ENCODE results near the gene LYPD6B.
A peak's percentile ranks its signal among the peaks of the same experiment; 100 is the strongest.

The LYPD6B gene

GRCh38 chr2:149167001-149167780, 128.7 kb downstream of the LYPD6B start:
- peak; percentile 8 for DNase-seq

DNA sequence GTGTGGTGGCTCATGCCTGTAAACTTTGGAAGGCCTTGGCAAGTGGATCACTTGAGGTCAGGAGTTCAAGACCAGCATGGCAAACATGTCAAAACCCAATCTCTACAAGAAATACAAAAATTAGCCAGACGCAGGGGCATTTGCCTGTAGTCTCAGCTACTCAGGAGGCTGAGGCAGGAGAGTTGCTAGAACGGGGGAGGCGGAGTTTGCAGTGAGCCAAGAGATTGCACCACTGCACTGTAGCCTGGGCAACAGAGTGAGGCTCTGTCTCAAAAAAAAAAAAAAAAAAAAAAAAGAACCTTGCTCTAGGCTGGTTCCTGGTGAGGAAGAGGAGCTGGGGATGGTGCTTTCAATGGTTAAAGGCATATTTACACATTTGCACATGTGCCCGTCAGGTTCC, 129.4 kb downstream of the LYPD6B start:
- DNase-seq, result no peak

- no peak for DNase-seq
These were observed 131.2 kb downstream of the LYPD6B start for GRCh38 chr2:149169656-149170055.

DNA sequence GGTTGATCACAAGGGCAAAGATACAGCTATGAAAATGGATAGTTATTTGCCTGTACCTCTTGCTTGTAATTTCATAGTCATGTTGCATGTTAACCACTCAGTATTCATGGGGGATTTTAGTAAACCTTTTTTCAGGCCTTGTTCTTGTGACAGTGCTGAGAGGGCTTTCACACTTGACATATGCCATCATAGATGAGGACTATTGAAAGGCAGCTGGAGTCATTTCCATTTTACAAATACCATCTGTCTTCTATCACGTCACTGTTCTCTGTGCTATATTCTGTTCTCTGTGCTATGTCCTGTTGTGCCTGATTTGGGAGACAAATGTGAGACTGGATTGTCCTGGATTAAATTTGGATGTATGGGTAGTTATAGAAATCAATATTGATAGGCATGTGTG, 131.7 kb downstream of the LYPD6B start:
- no peak for DNase-seq

DNA sequence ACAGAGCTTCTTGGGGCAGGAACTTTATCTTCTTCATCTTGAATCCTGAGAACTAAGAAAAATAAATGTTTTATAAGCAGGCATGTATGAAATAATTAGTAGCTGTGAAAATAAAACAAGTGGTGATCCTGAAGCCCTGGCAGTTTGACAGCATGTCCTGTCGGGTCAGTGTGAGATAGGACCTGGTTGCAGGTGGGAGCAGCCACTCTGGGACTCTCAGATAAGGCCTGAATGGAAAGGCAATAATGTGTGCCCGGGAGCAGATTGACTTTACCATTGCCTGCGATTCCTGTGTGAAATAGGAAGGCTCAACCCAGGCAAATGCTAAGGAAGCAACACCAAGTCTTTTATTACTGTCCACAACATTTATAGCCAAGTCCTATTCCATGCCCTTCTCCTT, 132.4 kb downstream of the LYPD6B start:
- DNase-seq, result no peak

DNA sequence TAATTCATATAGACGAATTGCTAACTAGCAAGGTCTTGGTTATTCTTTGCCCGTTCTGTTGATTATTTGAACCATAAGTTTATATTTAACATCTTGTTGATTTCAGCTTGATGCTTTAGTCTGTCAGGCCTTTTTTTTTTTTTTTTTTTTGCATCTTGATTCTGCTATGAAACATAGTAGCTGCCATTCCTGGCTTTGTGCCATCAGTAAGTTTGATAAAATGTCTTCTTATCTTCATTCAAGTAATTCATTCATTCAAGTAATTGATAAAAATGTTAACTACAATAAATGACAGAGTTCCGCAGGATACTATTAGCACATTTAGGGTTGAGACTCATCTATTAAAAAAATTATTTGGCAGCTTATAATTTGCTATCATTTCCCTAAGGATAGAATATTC, 134.7 kb downstream of the LYPD6B start:
- no peak for DNase-seq

DNA sequence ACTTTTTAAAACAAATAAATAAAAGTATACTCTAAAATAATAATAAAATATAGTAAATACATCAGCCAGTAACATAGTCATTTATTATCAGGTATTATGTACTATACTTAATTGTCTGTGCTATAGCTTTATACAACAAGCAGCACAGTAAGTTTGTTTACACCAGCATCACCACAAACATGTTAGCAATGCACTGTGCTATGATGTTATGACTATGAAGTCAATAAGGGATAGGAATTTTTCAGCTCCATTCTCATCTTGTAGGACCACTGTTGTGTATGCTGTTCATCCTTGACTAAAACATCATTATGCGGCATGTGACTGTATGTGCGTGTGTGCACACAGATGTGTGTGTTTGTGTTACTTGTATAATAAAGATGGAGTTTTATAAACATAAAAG, 137.5 kb downstream of the LYPD6B start:
- no peak for DNase-seq

DNA sequence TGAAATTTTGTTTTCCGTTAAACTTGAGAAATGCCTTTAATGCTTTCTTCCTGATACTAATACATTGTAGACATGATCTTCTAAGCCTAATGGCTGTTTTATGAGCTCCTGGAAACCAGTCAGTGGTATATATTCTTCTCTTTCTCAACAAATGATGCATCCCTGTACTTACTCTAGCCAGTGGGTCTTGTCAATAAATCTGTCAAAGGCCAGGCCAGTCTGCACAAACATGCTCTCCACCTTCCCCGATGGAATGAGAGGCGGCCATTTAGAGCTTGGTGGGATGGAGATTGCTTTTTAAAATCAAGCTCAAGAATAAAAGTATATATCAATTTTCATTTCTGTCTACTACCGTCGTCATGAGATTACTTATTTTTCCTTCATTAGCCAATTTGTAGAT, 140.1 kb downstream of the LYPD6B start:
- DNase-seq, result no peak

DNA sequence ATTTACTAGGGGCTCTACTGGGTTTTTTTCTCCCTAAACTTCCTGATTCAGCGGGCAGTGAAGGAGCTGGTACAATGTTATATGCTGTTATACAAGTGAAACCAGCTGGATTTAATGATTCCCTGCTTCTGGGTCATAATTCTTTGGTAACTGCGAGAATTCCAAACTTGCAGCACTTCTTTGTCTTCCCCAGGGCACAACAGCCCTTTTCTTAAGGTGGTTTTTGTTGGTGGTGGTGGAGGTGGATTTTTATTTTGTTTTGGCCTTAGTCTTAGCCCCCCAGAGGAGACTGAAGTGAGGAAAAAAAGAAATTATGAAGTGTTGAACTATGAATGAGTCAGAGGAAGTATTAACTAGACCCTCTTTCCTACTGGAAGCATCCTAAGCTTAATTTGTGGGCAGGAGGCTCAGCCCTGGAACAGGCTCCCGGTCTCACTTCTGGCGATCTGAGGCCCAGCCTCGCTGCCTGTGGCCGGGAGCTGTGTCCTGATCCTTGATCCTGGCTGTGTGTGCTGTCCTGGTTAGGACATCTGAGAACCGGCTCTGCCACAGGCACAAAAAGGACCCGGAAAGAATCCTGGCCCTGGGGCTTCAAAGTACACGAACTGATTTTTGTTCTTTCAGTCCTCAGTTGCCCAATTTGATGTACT, 141.9 kb downstream of the LYPD6B start:
- no peak for DNase-seq

GRCh38 chr2:149183187-149183586, 144.7 kb downstream of the LYPD6B start:
- DNase-seq, result no peak

DNA sequence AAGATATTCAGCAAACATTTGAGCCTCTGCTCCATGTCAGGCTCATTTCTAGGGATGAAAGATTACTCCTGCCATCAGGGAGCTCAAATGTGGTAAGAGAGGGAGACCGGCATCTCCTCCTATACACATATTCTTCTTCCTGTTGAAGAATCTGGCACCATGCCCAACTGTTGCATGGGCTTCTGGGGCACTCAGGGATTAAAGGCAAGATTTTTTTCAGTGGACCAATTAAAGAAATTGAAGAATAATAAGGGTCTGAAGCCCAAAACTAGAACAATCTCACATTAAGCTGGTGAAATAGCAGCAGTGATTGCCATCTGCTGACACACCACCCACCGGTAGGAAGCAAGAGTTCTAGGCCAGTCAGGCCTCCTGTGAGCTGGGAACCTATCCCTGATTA, 146.5 kb downstream of the LYPD6B start:
- DNase-seq, result no peak

- DNase-seq, result no peak
These were observed 147.5 kb downstream of the LYPD6B start for GRCh38 chr2:149185942-149186490.

GRCh38 chr2:149187057-149187456, 148.6 kb downstream of the LYPD6B start:
- no peak for DNase-seq

DNA sequence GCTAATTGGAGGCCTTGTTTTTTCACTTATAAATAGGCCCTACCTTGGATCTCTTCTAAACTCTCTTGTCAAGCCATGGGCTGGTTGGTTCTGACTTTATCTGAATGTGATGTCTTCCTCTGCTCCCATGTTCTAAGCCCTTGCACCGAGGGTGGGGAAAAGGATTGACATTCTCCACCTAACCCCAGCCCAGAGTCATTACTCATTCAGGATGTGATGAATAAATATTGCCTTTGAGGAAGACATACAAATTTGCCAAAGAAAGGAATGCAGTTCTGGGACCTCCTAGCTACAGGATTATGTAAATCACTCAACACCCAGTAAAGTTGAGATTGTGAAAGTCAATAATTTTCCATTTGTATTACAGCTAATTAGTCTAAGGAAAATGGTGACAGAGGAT, 149.8 kb downstream of the LYPD6B start:
- DNase-seq, result no peak

DNA sequence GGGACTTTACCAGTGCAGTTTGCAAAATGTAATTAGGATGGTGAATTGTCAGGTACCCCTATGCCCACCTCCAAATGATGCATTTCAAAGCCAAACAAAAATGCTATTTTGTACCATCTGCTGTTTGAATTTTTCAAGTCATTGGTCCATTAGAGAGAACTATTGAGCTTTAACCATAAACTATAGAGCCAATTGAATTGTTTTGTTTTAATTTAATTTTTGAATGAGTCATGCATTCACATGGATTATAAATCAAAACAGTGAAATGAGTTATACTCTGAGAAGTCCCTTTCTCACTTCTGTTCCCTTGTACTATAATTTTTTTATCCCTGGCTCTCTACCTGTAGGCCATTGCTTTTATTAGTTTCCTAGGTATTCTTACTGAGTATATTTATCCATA, 151.3 kb downstream of the LYPD6B start:
- no peak for DNase-seq

- no peak for DNase-seq
These were observed 153.4 kb downstream of the LYPD6B start for GRCh38 chr2:149191915-149192314.

DNA sequence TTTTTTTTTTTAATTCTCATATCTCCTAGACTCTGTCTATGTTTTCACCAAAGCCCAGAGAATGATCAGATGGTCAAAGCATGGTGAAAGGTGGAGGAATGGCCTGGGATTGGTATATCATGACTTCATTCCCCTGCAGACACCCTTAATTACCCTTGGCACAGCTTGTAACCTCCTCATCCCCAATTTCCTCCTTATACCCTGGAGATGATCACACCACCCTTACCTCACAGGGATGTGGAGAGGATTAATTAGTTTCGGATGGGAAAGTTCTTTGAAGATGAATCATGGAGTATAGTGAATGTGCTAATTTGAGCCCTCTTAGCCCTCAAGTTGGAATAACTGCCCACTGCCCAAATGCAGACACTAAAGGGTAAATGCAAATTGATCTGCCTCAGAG, 153.9 kb downstream of the LYPD6B start:
- no peak for DNase-seq

- DNase-seq, result no peak
These were observed 161.6 kb downstream of the LYPD6B start for GRCh38 chr2:149200109-149200520.

DNA sequence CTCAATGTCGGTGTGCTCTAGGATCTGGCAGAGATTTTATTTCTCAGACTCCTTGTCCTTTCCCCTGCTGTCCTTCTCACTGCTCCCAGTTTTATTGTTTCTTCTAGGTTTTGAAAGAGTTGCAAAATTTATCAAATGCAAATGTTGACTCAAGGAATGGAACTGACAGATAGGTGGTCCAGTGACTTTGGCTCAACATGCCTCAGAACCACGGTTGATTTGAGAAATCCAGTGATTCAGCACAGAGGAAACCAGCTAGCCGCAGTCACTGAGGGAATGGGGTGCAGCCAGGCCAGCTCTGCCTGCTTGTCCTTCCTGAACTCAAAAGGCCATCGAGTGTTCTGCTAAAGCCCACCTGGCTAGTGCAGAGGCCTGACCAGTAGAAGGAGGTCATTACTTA, 166.2 kb downstream of the LYPD6B start:
- DNase-seq, result no peak

DNA sequence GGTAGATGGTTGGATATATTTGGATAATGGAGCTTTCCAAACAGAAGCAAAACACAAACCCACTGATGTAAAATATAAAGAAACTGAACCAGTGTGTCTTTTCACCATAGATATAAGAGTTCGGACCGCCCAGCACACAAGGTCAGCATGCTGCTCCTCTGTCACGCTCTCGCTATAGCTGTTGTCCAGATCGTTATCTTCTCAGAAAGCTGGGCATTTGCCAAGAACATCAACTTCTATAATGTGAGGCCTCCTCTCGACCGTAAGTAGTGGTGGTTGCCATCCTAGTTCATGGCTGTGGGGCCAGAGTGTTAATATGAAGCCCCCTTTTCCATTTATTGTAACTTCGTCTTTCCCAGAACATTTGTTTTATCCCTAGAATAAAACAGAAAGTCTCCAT, 166.6 kb downstream of the LYPD6B start:
- no peak for DNase-seq

DNA sequence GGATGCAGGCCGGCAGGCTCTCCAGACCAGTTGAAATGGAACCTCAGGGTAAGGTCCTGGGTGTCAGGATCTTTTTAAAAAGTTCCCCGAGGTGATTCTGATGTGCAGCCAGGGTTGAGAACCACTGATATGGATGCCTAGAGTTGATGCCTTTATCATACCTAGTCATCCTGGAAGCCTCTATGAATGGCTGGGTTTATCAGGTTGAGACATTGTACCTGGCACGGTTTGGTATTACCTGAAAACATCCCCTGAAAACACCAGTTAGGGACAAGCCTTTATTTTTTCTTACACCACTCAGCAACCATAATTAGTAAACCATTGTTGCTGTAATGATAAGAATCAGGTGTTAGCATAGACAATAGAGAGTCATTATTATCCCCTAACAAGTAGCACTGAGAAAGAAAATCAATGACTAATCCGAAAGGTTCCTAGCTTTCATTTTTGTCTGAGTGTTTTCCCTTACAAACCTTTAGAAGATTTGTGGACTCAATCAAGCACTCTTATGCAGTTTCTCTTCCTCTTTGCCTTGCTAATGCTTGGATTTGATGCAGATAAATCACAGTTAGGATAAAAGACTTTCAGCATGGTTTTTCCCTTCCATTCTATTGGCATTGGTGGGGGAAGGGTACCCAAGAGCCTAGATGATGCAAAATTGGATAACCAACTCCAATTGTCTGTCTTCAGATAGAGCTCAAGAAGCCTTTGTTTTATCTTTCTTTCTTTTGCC, 175.4 kb downstream of the LYPD6B start:
- no peak for DNase-seq

DNA sequence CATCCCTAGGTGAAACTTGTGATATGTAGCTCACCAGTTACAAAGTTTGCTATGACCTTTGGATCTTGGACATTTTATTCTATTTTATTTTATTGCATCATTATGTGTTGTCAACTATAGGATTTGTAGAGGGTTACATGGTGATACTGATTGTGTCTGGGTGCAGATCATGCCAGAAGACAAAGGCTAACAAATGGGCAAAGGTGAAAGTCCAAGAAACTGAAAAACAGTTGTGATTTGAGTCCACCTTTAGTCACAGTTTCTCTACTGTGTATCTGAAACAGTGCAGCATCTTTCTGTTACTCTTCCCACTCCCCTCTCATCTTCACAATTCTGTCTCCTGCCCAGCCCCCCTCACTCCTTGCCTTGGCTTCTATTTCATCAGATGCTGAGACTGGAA, 180.0 kb downstream of the LYPD6B start:
- no peak for DNase-seq

DNA sequence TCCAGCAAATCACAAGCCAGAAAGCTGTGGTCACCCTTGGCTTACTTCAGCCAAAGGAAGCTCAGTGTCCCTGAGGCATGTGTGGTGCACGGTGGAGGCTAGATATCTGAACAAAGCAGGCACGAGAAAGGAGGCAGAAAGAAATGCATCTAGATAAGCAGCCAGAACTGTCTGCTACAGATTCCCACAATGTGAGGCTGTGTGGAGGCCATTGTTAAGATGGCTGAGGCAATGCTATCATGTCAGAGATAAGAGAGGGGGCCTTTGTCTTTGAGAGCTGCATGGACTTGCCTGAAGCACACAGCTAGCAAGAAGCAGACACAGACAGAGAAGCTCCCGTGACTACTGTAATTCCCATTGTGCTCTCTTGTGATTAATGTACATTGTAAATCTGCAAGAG, 181.4 kb downstream of the LYPD6B start:
- DNase-seq, result no peak

DNA sequence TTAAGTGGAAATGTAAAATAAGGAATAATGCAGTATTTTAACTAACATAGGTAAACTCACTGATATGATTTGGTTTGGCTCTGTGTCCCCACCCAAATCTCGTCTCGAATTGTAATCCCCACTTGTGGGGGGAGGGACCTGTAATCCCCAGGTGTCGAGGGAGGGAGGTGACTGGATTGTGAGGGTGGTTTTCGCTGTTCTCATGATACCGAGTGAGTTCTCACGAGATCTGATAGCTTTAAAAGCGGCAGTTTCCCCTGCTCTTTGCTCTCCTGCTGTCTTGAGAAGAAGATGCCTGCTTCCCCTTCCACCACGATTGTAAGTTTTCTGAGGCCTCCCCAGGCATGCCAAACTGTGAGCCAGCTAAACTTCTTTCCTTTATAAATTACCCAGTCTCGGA, 182.5 kb downstream of the LYPD6B start:
- DNase-seq, result no peak
